Activated CD8-positive, alpha-beta T cell treated with anti-CD3 and anti-CD28 coated beads, Interleukin-2, amount 10 ng/mL, durations not matched to agents 7 days and 5 days (primary cell): ENCODE data around the gene GNG10. TPM values are rescaled to one million over a fixed set of nuclear protein-coding genes. Genes with fewer than 3 reads are reported as not detected.
"Not testable (repeated sequence)": the region's sequence is repeated elsewhere in the genome, so short reads cannot be mapped to it uniquely, and the experiment has no call there.

Experiments
- ATAC-seq: fragments of 150-1000 bp; cut with Tn5 transposase; one replicate; pipeline ENCODE4 v1.10.0; 2021; ENCODE audit warnings: moderate library complexity
- CTCF ChIA-PET: fragments of 350-600 bp; sonication (Branson Sonifier 250); formaldehyde crosslinking; loops from one replicate; lab custom pipeline; 2021; ENCODE audit warnings: antibody characterized with exemption; lab: Charles Lee
- POLR2A ChIA-PET: fragments of 350-600 bp; sonication (Branson Sonifier 250); formaldehyde crosslinking; loops from one replicate; lab custom pipeline; 2021; ENCODE audit warnings: antibody characterized with exemption; lab: Charles Lee
- DNase-seq: peaks from one replicate; pipeline ENCODE4 v3.0.0-alpha.2; 2020
- H3K27ac Mint-ChIP-seq: one replicate; pipeline ENCODE4 v1.8.0; 2021; ENCODE audit warnings: mild to moderate bottlenecking, mixed read lengths
- H3K27me3 Mint-ChIP-seq: one replicate; pipeline ENCODE4 v1.8.0; 2021; ENCODE audit warnings: low read depth, mixed read lengths
- H3K36me3 Mint-ChIP-seq: one replicate; pipeline ENCODE4 v1.8.0; 2021; ENCODE audit warnings: low read depth, mixed read lengths
- H3K4me1 Mint-ChIP-seq: one replicate; pipeline ENCODE4 v1.8.0; 2021; ENCODE audit warnings: low read depth, mixed read lengths
- H3K4me3 Mint-ChIP-seq: one replicate; pipeline ENCODE4 v1.8.0; 2021; ENCODE audit warnings: mild to moderate bottlenecking, mixed read lengths
- H3K9me3 Mint-ChIP-seq: one replicate; pipeline ENCODE4 v1.8.0; 2022; ENCODE audit warnings: mixed read lengths; ENCODE audit not compliant: insufficient read depth
- total RNA-seq, 2 experiments: library from RNA; stranded (reverse); gene quantifications; one replicate each; pipeline ENCODE4 v1.2.3, GENCODE V29; 2021

GNG10 gene
- 10 to 100 TPM; 21.4 TPM for total RNA-seq

DNA sequence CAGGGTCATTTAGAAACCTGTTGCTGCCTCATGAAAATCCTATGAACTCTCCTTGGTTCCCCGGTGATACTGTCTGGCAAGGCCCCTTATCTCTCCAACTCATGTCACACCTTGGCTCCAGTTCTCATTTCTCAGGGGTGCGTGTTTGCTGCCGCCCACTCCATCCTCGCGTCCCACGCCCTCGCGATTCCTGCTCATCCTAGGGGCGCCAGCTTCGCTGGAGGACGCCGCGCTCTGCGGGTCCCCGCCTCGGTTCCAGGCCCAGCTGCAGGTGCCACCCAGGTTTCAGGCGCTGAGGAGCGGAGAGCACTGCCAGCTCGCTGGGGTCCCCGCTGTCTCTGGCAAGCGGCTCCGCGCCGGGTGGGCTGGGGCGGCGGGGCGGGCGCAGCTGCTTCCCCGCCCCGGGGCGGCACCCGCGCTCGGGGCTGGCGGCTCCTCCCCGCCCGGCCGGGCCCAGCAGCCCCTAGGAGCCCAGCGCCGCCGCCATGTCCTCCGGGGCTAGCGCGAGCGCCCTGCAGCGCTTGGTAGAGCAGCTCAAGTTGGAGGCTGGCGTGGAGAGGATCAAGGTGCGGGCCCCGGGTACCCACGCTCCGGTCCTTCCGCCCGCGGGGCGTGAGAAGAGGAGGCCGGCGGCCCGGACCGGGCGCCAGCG is at the start of gene GNG10:
Gene GNG10, plus strand, starts transcription at position 456 of the 652 bp plus-strand sequence. Its CDS starts 30 bp downstream, at position 486.
- peak within 1 kb of the TSS; percentile 88 for H3K27ac Mint-ChIP-seq
- peak; percentile 95 for ATAC-seq
- no peaks in the 10 kb centered on the region for H3K27me3 Mint-ChIP-seq
- H3K36me3 Mint-ChIP-seq, result peaks cover 17% of the 10 kb centered on the region
- peaks cover 23% of the 10 kb centered on the region for H3K4me1 Mint-ChIP-seq
- H3K9me3 Mint-ChIP-seq, result no peaks in the 10 kb centered on the region
- DNase-seq, result peak; percentile 67
- ChIA-PET CTCF (interaction anchor here (0.7 kb wide), 1 partner anchor 31 kb away, joined by 3 read pairs; no protein-coding TSS in a partner anchor), POLR2A (interaction anchor here (0.8 to 2.2 kb wide), 4 partner anchors 10 to 1405 kb away, joined by 3 to 5 read pairs (median 4); partner anchors contain the start of genes DNAJC25 and TXN)
- peak within 1 kb of the TSS; percentile 93 for H3K4me3 Mint-ChIP-seq

- Mint-ChIP-seq H3K4me3 (no peak overlapping the region), H3K27me3 (peaks cover 15% of the 10 kb centered on the region), H3K36me3 (no peaks in the 10 kb centered on the region), H3K9me3 (no peaks in the 10 kb centered on the region), H3K4me1 (no peaks in the 10 kb centered on the region), H3K27ac (no peak overlapping the region)
- ChIA-PET POLR2A (no interaction called here), CTCF (interaction anchor here (1.2 kb wide), 1 partner anchor 15 kb away, joined by 5 read pairs; no protein-coding TSS in a partner anchor)
- ATAC-seq, result no peak
- no peak for DNase-seq
These were observed 47.9 kb upstream of the GNG10 start for GRCh38 chr9:111613436-111614040.

- Mint-ChIP-seq H3K27ac (no peak overlapping the region), H3K27me3 (peaks cover 9% of the 10 kb centered on the region), H3K4me1 (no peaks in the 10 kb centered on the region), H3K36me3 (no peaks in the 10 kb centered on the region), H3K9me3 (no peaks in the 10 kb centered on the region), H3K4me3 (no peak overlapping the region)
- DNase-seq (no peak), ATAC-seq (no peak)
- POLR2A ChIA-PET, result interaction anchor here (0.6 kb wide), 1 partner anchor 62 kb away, joined by 3 read pairs; no protein-coding TSS in a partner anchor
- CTCF ChIA-PET, result interaction anchor here (0.8 kb wide), 1 partner anchor 18 kb away, joined by 3 read pairs; no protein-coding TSS in a partner anchor
These were observed 45.5 kb upstream of the GNG10 start for GRCh38 chr9:111615928-111616327.

DNA sequence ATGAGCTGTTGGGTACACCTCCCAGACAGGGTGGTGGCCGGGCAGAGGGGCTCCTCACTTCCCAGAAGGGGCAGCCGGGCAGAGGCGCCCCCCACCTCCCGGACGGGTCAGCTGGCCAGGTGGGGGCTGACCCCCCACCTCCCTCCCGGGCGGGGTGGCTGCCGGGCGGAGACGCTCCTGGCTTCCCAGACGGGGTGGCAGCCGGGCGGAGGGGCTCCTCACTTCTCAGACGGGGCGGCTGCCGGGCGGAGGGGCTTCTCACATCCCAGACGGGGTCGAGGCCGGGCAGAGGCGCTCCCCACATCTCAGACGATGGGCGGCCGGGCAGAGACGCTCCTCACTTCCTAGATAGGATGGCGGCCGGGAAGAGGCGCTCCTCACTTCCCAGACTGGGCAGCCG is 44.1 kb upstream of the GNG10 start:
- H3K36me3 Mint-ChIP-seq, H3K4me1 Mint-ChIP-seq, DNase-seq, ATAC-seq, POLR2A ChIA-PET, H3K4me3 Mint-ChIP-seq, H3K27ac Mint-ChIP-seq, H3K9me3 Mint-ChIP-seq, H3K27me3 Mint-ChIP-seq, CTCF ChIA-PET: not testable (repeated sequence)

GRCh38 chr9:111621895-111622480 is 39.4 kb upstream of the GNG10 start:
- ATAC-seq, result peak; percentile 71
- Mint-ChIP-seq H3K4me1 (no peaks in the 10 kb centered on the region), H3K9me3 (no peaks in the 10 kb centered on the region), H3K27me3 (peaks cover 10% of the 10 kb centered on the region), H3K4me3 (no peak overlapping the region), H3K36me3 (no peaks in the 10 kb centered on the region), H3K27ac (no peak overlapping the region)
- ChIA-PET CTCF (interaction anchor here (0.6 to 3.9 kb wide), 12 partner anchors 9 to 744 kb away, joined by 3 to 28 read pairs (median 4); partner anchors contain the start of genes DNAJC25 and PTGR1), POLR2A (interaction anchor here (1.0 kb wide), 1 partner anchor 40 kb away, joined by 3 read pairs; no protein-coding TSS in a partner anchor)
- DNase-seq, result peak; percentile 50

GRCh38 chr9:111622626-111623025 is 38.8 kb upstream of the GNG10 start:
- ATAC-seq, result no peak
- Mint-ChIP-seq H3K4me1 (no peaks in the 10 kb centered on the region), H3K36me3 (no peaks in the 10 kb centered on the region), H3K9me3 (no peaks in the 10 kb centered on the region), H3K4me3 (no peak overlapping the region), H3K27me3 (peaks cover 10% of the 10 kb centered on the region), H3K27ac (no peak overlapping the region)
- no peak for DNase-seq
- CTCF ChIA-PET, result interaction anchor here (2.1 to 3.9 kb wide), 2 partner anchors 25 to 452 kb away, joined by 9 to 28 read pairs; no protein-coding TSS in a partner anchor
- POLR2A ChIA-PET, result no interaction called here

GRCh38 chr9:111627260-111627963 is 34.0 kb upstream of the GNG10 start:
- Mint-ChIP-seq H3K27me3 (peaks cover 10% of the 10 kb centered on the region), H3K36me3 (peaks cover 3% of the 10 kb centered on the region), H3K4me3 (no peak overlapping the region), H3K9me3 (no peaks in the 10 kb centered on the region), H3K27ac (peak overlapping the region; percentile 23), H3K4me1 (peaks cover 11% of the 10 kb centered on the region)
- DNase-seq, result no peak
- ChIA-PET POLR2A (no interaction called here), CTCF (interaction anchor here (0.7 kb wide), 1 partner anchor 920 kb away, joined by 3 read pairs; no protein-coding TSS in a partner anchor)
- ATAC-seq, result no peak

DNA sequence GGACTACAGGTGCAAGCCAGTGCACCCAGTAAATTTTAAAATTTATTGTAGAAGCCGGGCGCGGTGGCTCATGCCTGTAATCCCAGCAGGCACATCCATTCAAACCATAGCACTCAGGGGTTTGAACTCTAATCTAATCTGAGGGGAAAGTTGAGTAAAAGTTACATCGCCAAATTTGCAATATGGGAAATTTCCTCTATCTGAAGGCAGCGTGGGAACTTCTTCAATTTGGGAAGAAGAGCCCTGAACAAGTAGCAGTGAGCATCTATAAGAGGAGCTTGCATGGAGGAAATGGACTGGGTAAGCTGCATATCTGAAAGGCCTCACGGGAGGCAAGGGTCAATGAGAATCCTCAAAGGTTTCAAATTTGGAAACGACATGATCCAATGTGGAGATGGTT is 33.0 kb upstream of the GNG10 start:
- ChIA-PET CTCF (no interaction called here), POLR2A (no interaction called here)
- ATAC-seq, result no peak
- Mint-ChIP-seq H3K9me3 (no peaks in the 10 kb centered on the region), H3K4me3 (no peak overlapping the region), H3K27me3 (peaks cover 4% of the 10 kb centered on the region), H3K36me3 (peaks cover 7% of the 10 kb centered on the region), H3K27ac (no peak overlapping the region), H3K4me1 (peaks cover 21% of the 10 kb centered on the region)
- no peak for DNase-seq

DNA sequence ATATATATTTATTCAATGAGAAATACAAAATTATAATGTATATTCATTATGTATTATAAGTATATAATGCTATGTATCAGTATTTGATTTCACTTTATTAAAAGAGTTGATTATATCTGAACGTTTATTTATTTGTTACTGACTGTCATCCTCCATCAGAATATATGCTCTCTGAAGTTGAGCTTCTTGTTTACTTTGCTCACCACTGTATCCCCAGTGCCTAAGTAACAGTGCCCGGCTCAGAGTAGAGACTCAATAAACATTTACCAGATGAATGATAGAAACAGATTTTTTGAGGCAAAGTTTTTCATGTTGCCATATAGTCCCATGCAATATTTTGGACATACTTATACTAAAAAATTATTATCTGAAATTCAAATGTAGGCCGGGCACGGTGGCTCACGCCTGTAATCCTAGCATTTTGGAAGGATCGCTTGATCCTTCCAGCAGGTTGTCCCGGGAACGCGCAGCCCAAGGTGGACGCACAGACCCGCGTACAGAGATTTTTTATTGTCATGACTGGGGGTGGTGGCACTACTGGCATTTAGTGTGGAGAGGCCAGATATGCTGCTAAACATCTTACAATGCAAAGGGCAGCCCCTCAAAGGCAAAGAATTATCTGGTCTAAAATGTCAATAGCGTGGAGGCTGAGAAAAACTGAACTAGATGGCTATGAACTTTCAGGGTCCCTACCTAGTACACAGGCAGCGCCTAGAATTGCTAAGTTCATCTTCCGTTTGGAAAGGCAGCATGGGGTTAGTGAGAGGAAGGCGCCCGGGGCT is 31.0 kb upstream of the GNG10 start:
- Mint-ChIP-seq H3K9me3 (no peaks in the 10 kb centered on the region), H3K27ac (peak overlapping the region; percentile 89), H3K4me3 (peak overlapping the region; percentile 98), H3K36me3 (peaks cover 16% of the 10 kb centered on the region), H3K27me3 (peaks cover 4% of the 10 kb centered on the region), H3K4me1 (peaks cover 29% of the 10 kb centered on the region)
- ChIA-PET POLR2A (interaction anchor here (0.7 to 1.1 kb wide), 3 partner anchors 31 to 1156 kb away, joined by 3 to 5 read pairs (median 3); partner anchors contain the start of genes ECPAS and GNG10), CTCF (interaction anchor here (1.0 to 1.5 kb wide), 2 partner anchors 9 to 60 kb away, joined by 3 to 5 read pairs; no protein-coding TSS in a partner anchor)
- DNase-seq (no peak), ATAC-seq (peak; percentile 54)

GRCh38 chr9:111630964-111631213 is 30.5 kb upstream of the GNG10 start:
- POLR2A ChIA-PET, result interaction anchor here (0.7 to 1.1 kb wide), 3 partner anchors 31 to 1155 kb away, joined by 3 to 5 read pairs (median 3); partner anchors contain the start of genes ECPAS and GNG10
- H3K9me3 Mint-ChIP-seq, result no peaks in the 10 kb centered on the region
- no peak for DNase-seq
- CTCF ChIA-PET, result interaction anchor here (0.6 to 1.5 kb wide), 3 partner anchors 10 to 60 kb away, joined by 3 to 5 read pairs (median 4); no protein-coding TSS in a partner anchor
- H3K27ac Mint-ChIP-seq, result peak overlapping the region; percentile 89
- peaks cover 33% of the 10 kb centered on the region for H3K4me1 Mint-ChIP-seq
- peak overlapping the region; percentile 98 for H3K4me3 Mint-ChIP-seq
- H3K36me3 Mint-ChIP-seq, result peaks cover 16% of the 10 kb centered on the region
- ATAC-seq, result no peak
- H3K27me3 Mint-ChIP-seq, result no peaks in the 10 kb centered on the region
